Chondrocyte (in vitro differentiated cells): ENCODE data around the gene CCHCR1. TPM values are rescaled to one million over a fixed set of nuclear protein-coding genes. Genes with fewer than 3 reads are reported as not detected.

ENCODE experiments used
- DNase-seq: peaks from one replicate; pipeline ENCODE4 v3.0.0; 2021; ENCODE audit warnings: mixed read lengths, low spot score
- H3K27ac Mint-ChIP-seq: one replicate; pipeline ENCODE4 v1.8.0; 2021; ENCODE audit warnings: mild to moderate bottlenecking, moderate library complexity, mixed read lengths; ENCODE audit not compliant: unreplicated experiment
- H3K27me3 Mint-ChIP-seq: 2 replicates; pipeline ENCODE4 v1.8.0; 2021; ENCODE audit warnings: low read depth, mixed read lengths
- H3K36me3 Mint-ChIP-seq: 2 replicates; pipeline ENCODE4 v1.8.0; 2021; ENCODE audit warnings: low read depth, mixed read lengths
- H3K4me1 Mint-ChIP-seq: 2 replicates; pipeline ENCODE4 v1.8.0; 2021; ENCODE audit warnings: low read depth, mild to moderate bottlenecking, mixed read lengths
- H3K4me3 Mint-ChIP-seq: one replicate; pipeline ENCODE4 v1.8.0; 2021; ENCODE audit warnings: mild to moderate bottlenecking, moderate library complexity, mixed read lengths; ENCODE audit not compliant: unreplicated experiment
- H3K9me3 Mint-ChIP-seq: 2 replicates; pipeline ENCODE4 v1.8.0; 2021; ENCODE audit warnings: low read depth, mixed read lengths
- CTCF ChIP-seq: fragments of 200-600 bp; sonication (generic); IDR thresholded peaks from 2 replicates; pipeline ENCODE4 v1.5.0; 2021; ENCODE audit warnings: antibody characterized with exemption, mild to moderate bottlenecking, moderate library complexity
- total RNA-seq: library from RNA; stranded (reverse); gene quantifications from 3 replicates; pipeline ENCODE4 v1.2.1, GENCODE V29; 2021

CCHCR1 gene
- total RNA-seq, 1 donor from 2014 or later: 13.4 TPM

- Mint-ChIP-seq H3K4me3 (no peak overlapping the region), H3K36me3 (peaks cover 1% of the 10 kb centered on the region), H3K27me3 (no peaks in the 10 kb centered on the region), H3K9me3 (no peaks in the 10 kb centered on the region), H3K4me1 (peaks cover 20% of the 10 kb centered on the region), H3K27ac (no peak overlapping the region)
- no peak for TF ChIP-seq CTCF
- no peak for DNase-seq
Observed at GRCh38 chr6:31154436-31154835, 3.2 kb downstream of the CCHCR1 start.

GRCh38 chr6:31152781-31153180 is 4.8 kb downstream of the CCHCR1 start:
- TF ChIP-seq CTCF: no peak
- peaks cover 9% of the 10 kb centered on the region for H3K4me1 Mint-ChIP-seq
- no peak overlapping the region for H3K27ac Mint-ChIP-seq
- H3K4me3 Mint-ChIP-seq: no peak overlapping the region
- DNase-seq: no peak
- H3K27me3 Mint-ChIP-seq: no peaks in the 10 kb centered on the region
- no peaks in the 10 kb centered on the region for H3K9me3 Mint-ChIP-seq
- peaks cover 1% of the 10 kb centered on the region for H3K36me3 Mint-ChIP-seq

- DNase-seq: no peak
- Mint-ChIP-seq H3K36me3 (peaks cover 4% of the 10 kb centered on the region), H3K4me3 (no peak overlapping the region), H3K27ac (no peak overlapping the region), H3K9me3 (no peaks in the 10 kb centered on the region), H3K27me3 (no peaks in the 10 kb centered on the region), H3K4me1 (no peaks in the 10 kb centered on the region)
- TF ChIP-seq CTCF: no peak
Observed at GRCh38 chr6:31149827-31150447, 7.7 kb downstream of the CCHCR1 start.

GRCh38 chr6:31145386-31145785 is 12.2 kb downstream of the CCHCR1 start:
- H3K4me1 Mint-ChIP-seq: peaks cover 17% of the 10 kb centered on the region
- H3K36me3 Mint-ChIP-seq: peaks cover 9% of the 10 kb centered on the region
- no peak for DNase-seq
- H3K4me3 Mint-ChIP-seq: no peak overlapping the region
- no peak for TF ChIP-seq CTCF
- H3K27me3 Mint-ChIP-seq: no peaks in the 10 kb centered on the region
- no peaks in the 10 kb centered on the region for H3K9me3 Mint-ChIP-seq
- no peak overlapping the region for H3K27ac Mint-ChIP-seq

GRCh38 chr6:31144970-31145340 is 12.6 kb downstream of the CCHCR1 start:
- Mint-ChIP-seq H3K27me3 (no peaks in the 10 kb centered on the region), H3K9me3 (no peaks in the 10 kb centered on the region), H3K27ac (no peak overlapping the region), H3K4me1 (peaks cover 17% of the 10 kb centered on the region), H3K36me3 (peaks cover 9% of the 10 kb centered on the region), H3K4me3 (no peak overlapping the region)
- TF ChIP-seq CTCF: no peak
- DNase-seq: no peak
